Activated T-helper 1 cell treated with anti-CD3 and anti-CD28 coated beads, Interleukin-12 subunit alpha, Interleukin-12 subunit beta, Interleukin-2, Interleukin-4 antibody, amounts not matched to agents 30 ng/mL and 10 ng/mL and 1 ng/mL, durations not matched to agents 14 hours and 24 hours and 36 hours (primary cell): ENCODE results near the gene GALNT18. TPM values are rescaled to one million over a fixed set of nuclear protein-coding genes. Genes with fewer than 3 reads are reported as not detected.

ENCODE experiments used
- DNase-seq: peaks from one replicate; pipeline ENCODE4 v3.0.0; 2021; ENCODE audit warnings: low spot score
- H3K27ac Mint-ChIP-seq: one replicate; pipeline ENCODE4 v1.8.0; 2021; ENCODE audit warnings: mild to moderate bottlenecking, mixed read lengths
- H3K27me3 Mint-ChIP-seq: one replicate; pipeline ENCODE4 v1.8.0; 2022; ENCODE audit warnings: mild to moderate bottlenecking, moderate library complexity, mixed read lengths; ENCODE audit not compliant: insufficient read depth
- H3K36me3 Mint-ChIP-seq: one replicate; pipeline ENCODE4 v1.8.0; 2021; ENCODE audit warnings: low read depth, mixed read lengths
- H3K4me1 Mint-ChIP-seq: one replicate; pipeline ENCODE4 v1.8.0; 2021; ENCODE audit warnings: low read depth, mixed read lengths
- H3K4me3 Mint-ChIP-seq: one replicate; pipeline ENCODE4 v1.8.0; 2021; ENCODE audit warnings: mild to moderate bottlenecking, moderate library complexity, mixed read lengths
- H3K9me3 Mint-ChIP-seq: one replicate; pipeline ENCODE4 v1.8.0; 2021; ENCODE audit warnings: mixed read lengths
- intact Hi-C: fragments of 100-400 bp; cut with micrococcal nuclease; formaldehyde crosslinking; loops from one replicate; pipeline ENCODE4 v1.15.1; 2024
- total RNA-seq: library from RNA; stranded (reverse); gene quantifications from 2 replicates; pipeline ENCODE4 v1.2.3, GENCODE V29; 2022

Gene GALNT18
- total RNA-seq, 1 donor from 2014 or later, result 5.3 TPM

DNA sequence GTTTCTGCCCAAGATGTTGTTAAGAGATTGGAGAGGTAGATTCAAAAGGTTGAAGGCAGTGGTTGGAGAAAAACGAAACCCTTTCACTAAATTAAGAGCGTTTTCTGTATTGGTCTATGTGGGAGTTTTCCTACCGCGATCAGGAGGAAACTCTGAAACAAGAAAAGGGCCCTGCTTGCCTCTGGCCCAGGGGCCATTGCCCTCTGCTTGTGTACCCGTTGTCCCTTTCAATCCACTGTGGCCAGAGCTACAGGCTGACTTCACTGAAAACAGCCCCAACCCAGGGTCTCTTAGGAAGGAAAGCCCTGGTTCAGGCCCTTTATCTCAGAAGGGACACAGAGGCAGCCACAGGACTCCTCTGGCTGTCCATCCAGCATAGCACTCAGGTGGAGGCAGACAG is 367.8 kb downstream of the GALNT18 start:
- Mint-ChIP-seq H3K9me3 (no peaks in the 10 kb centered on the region), H3K4me3 (no peak overlapping the region), H3K36me3 (no peaks in the 10 kb centered on the region), H3K27ac (no peak overlapping the region), H3K27me3 (peaks cover 11% of the 10 kb centered on the region), H3K4me1 (no peaks in the 10 kb centered on the region)
- DNase-seq, result no peak
- intact Hi-C loops, result no loop called here

DNA sequence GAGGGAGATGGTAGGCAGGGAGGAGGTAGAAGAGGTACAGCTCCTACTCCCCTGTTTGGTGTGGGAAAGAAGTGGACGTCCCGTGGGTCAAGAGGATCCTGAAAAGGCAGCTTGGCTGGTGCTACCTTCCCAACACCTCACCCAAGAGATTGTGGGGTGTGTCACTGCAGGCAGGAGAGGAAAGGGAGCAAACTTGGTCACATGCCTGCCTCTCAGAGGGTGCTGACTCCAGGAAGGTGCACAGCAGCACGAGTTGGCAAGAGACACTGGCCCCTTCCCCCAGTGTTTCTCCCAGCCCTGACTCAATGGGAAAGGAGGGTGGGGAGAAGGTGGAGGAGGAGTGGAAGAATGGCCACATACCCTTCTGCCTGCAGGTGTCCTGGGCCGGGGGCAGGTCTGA is 368.3 kb downstream of the GALNT18 start:
- intact Hi-C loops, result no loop called here
- H3K27me3 Mint-ChIP-seq, result peaks cover 11% of the 10 kb centered on the region
- no peak overlapping the region for H3K27ac Mint-ChIP-seq
- H3K4me1 Mint-ChIP-seq, result no peaks in the 10 kb centered on the region
- DNase-seq, result no peak
- no peaks in the 10 kb centered on the region for H3K36me3 Mint-ChIP-seq
- no peaks in the 10 kb centered on the region for H3K9me3 Mint-ChIP-seq
- no peak overlapping the region for H3K4me3 Mint-ChIP-seq

DNA sequence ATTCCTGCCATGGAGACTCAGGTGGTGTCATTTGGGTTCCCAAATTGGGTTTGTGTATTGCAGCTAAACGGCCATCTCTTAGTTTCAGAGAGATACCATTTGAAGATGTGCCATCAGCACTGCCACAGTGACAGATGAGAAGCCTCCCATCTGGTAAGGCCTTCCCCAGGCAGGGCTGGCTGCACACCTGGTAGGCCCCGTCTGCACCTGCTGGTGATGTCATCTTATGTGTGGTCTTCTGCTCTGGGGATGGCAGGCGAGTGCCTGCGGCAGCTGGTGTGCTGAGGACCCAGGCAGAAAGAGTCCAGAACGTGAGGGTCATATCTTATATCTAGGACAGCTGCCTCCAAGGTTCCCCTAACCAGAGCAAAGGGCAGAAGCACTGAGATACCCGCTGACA is 369.4 kb downstream of the GALNT18 start:
- no peaks in the 10 kb centered on the region for H3K36me3 Mint-ChIP-seq

DNA sequence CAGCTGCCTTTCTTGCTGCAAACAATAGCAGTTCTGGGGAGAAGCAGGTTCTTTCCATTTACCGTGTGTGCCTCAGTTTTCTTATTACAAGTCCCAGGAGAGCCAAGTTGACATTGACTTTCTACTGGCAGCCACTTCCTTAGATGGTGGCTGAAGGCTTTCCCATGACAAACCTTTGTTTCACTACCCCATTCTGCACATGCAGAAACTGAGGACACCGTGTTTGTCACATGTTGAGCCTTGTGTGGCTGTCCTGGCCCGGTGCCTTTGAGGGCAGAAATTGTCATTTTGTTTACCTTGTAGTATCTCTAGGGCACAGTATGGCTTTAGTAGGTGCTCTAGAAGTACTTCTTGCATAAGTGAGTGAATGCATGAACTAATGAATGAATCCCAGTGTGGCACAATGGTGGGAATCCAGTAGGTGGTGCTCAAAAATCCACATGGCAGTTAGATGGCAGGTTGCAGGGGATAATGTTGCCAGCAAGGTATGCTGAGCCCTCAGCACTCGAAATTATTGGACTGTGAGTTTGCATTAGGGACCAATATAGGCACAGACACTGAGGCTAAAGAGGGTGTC is 370.3 kb downstream of the GALNT18 start:
- H3K9me3 Mint-ChIP-seq, result peaks cover 9% of the 10 kb centered on the region
- no peak for DNase-seq
- intact Hi-C loops, result no loop called here
- H3K27me3 Mint-ChIP-seq, result peaks cover 9% of the 10 kb centered on the region
- no peak overlapping the region for H3K4me3 Mint-ChIP-seq
- no peak overlapping the region for H3K27ac Mint-ChIP-seq
- H3K36me3 Mint-ChIP-seq, result no peaks in the 10 kb centered on the region
- no peaks in the 10 kb centered on the region for H3K4me1 Mint-ChIP-seq

More for the DNA sequence above, 369.4 kb downstream of the GALNT18 start:
- no peak overlapping the region for H3K27ac Mint-ChIP-seq
- intact Hi-C loops, result no loop called here
- peaks cover 11% of the 10 kb centered on the region for H3K27me3 Mint-ChIP-seq
- no peak for DNase-seq
- H3K4me1 Mint-ChIP-seq, result no peaks in the 10 kb centered on the region
- peaks cover under 1% of the 10 kb centered on the region for H3K9me3 Mint-ChIP-seq
- no peak overlapping the region for H3K4me3 Mint-ChIP-seq

DNA sequence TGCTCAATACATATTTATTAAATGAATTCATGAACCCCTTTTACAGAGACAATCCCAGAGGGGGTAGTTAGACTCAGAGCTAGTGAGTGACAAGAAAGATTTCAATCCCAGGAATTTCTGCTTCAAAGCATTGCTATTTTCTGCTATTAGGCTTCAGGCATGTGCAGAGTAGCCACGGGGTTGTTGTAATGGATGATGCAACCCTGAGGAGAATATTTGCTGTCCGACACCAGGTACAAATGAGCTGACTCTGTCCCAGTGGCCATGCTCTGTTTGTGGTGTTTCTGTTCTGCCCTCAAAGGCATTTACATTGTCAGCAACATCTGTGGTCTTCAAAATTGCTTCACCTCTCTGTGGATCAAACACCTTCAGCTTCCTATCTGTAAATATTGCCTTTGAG is 371.3 kb downstream of the GALNT18 start:
- peaks cover 12% of the 10 kb centered on the region for H3K9me3 Mint-ChIP-seq
- H3K27me3 Mint-ChIP-seq, result peaks cover 8% of the 10 kb centered on the region
- no peak overlapping the region for H3K27ac Mint-ChIP-seq
- H3K4me3 Mint-ChIP-seq, result no peak overlapping the region
- H3K36me3 Mint-ChIP-seq, result no peaks in the 10 kb centered on the region
- intact Hi-C loops, result no loop called here
- no peak for DNase-seq
- H3K4me1 Mint-ChIP-seq, result no peaks in the 10 kb centered on the region

DNA sequence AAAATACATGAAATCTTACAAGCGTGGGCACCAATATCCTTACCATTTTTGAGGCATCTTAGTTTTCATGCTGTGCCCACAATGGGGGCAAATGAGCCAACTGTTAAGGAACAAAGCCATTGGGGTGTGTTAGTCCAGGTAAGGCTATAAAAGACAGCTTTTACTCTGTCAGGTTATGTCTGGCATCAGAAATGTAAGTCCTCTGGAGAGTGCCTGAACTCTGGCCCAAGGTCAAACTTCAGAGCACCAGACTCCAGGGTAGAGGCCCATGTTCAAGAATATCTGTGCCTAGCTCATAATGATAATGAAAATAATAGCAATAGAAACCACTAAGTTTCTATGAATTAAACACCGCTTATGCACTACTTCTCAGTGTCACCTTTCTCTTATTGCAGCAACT is 374.2 kb downstream of the GALNT18 start:
- H3K27me3 Mint-ChIP-seq, result no peaks in the 10 kb centered on the region
- no peak overlapping the region for H3K27ac Mint-ChIP-seq
- no peak overlapping the region for H3K4me3 Mint-ChIP-seq
- H3K36me3 Mint-ChIP-seq, result no peaks in the 10 kb centered on the region
- intact Hi-C loops, result no loop called here
- peaks cover 12% of the 10 kb centered on the region for H3K9me3 Mint-ChIP-seq
- H3K4me1 Mint-ChIP-seq, result no peaks in the 10 kb centered on the region
- DNase-seq, result no peak

DNA sequence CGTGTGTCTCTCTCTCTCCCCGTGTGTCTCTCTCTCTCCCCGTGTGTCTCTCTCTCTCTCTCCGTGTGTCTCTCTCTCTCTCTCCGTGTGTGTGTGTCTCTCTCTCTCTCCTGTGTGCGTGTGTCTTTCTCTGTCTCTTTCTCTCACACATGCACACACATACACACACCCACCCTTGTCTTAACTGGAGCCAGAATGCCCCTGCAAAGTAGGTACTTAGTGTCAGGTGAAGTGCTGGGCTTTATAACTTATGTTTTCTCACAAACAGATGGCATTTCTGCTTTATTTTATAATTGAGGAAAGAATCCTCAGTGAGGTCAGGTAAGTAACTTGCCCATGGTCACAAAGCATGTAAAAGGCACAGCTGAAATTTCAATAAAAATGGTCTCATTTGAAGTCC is 374.7 kb downstream of the GALNT18 start:
- Mint-ChIP-seq H3K27me3 (no peaks in the 10 kb centered on the region), H3K4me1 (no peaks in the 10 kb centered on the region), H3K36me3 (no peaks in the 10 kb centered on the region), H3K27ac (no peak overlapping the region), H3K4me3 (no peak overlapping the region), H3K9me3 (peaks cover 12% of the 10 kb centered on the region)
- DNase-seq, result no peak
- intact Hi-C loops, result no loop called here

DNA sequence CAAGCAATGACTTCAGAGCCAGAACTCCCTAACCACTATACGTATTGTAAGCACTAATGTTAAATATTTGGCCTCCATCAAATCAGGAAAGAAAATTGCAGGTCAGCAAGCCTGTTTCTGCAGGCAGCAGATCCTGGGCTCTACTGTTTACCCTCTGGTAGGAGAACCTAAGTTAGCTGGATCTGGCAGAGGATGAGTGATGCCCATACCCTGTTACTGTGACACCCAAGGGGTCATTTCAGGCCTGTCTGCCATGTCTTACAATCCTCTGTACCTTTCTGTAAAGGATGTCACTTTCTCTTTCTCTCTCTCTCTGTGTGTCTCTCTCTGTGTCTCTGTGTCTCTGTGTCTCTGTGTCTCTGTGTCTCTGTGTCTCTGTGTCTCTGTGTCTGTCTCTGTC is 375.6 kb downstream of the GALNT18 start:
- no peaks in the 10 kb centered on the region for H3K36me3 Mint-ChIP-seq
- no peak for DNase-seq
- no peaks in the 10 kb centered on the region for H3K27me3 Mint-ChIP-seq
- no peak overlapping the region for H3K4me3 Mint-ChIP-seq
- no peaks in the 10 kb centered on the region for H3K4me1 Mint-ChIP-seq
- intact Hi-C loops, result no loop called here
- no peak overlapping the region for H3K27ac Mint-ChIP-seq
- peaks cover 15% of the 10 kb centered on the region for H3K9me3 Mint-ChIP-seq

DNA sequence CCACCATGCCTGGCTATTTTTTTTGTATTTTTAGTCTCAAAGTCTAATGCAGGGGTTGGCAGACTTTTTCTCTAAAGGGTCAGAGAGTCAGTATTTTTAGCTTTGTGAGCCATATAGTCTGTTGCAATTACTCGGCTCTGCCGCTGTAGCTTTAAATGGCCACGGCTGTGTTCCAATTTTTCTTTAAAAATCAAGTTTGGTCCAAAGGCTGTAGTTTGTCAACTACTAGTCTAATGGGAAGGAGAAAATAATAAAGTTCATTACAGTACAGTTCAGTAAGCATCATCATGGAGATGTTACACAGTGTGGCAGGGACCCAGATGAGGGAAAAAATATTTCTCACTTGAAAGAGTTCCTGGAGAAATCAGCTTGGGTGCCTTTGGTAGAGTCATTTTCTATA is 376.4 kb downstream of the GALNT18 start:
- Mint-ChIP-seq H3K4me3 (no peak overlapping the region), H3K36me3 (no peaks in the 10 kb centered on the region), H3K9me3 (peaks cover 16% of the 10 kb centered on the region), H3K27ac (no peak overlapping the region), H3K4me1 (no peaks in the 10 kb centered on the region), H3K27me3 (no peaks in the 10 kb centered on the region)
- intact Hi-C loops, result no loop called here
- DNase-seq, result no peak

DNA sequence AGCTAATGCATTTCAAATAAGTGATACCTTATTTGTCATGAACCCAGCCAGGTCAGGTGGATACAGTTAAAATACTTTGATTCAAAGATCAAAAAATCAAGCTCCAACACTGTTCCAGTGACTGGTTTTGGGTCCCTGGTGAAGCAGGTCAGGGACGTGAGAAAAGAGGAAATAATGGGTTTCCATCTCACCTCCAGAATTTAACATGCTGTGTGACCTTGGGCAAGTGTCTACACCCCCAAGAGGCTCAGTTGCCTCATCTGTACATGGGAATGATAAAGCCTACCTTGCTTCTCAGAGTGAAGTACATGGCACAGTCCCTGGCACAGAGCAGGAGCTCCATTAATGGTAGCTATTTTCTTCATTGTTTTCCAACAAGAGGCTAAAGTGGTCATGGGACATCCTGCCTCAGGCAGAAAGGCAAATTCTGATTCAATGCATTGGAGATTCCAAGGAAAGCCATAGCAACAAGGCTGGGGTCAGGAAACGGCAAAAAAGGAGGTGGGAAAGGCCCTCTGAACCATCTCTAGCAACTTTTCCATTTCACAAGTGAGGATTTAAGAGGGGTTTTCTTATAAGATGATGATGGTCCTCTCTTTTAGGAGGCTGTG is 377.2 kb downstream of the GALNT18 start:
- peaks cover 16% of the 10 kb centered on the region for H3K9me3 Mint-ChIP-seq
- no peak overlapping the region for H3K4me3 Mint-ChIP-seq
- no peaks in the 10 kb centered on the region for H3K36me3 Mint-ChIP-seq
- no peaks in the 10 kb centered on the region for H3K4me1 Mint-ChIP-seq
- H3K27me3 Mint-ChIP-seq, result no peaks in the 10 kb centered on the region
- DNase-seq, result no peak
- intact Hi-C loops, result no loop called here
- H3K27ac Mint-ChIP-seq, result no peak overlapping the region

DNA sequence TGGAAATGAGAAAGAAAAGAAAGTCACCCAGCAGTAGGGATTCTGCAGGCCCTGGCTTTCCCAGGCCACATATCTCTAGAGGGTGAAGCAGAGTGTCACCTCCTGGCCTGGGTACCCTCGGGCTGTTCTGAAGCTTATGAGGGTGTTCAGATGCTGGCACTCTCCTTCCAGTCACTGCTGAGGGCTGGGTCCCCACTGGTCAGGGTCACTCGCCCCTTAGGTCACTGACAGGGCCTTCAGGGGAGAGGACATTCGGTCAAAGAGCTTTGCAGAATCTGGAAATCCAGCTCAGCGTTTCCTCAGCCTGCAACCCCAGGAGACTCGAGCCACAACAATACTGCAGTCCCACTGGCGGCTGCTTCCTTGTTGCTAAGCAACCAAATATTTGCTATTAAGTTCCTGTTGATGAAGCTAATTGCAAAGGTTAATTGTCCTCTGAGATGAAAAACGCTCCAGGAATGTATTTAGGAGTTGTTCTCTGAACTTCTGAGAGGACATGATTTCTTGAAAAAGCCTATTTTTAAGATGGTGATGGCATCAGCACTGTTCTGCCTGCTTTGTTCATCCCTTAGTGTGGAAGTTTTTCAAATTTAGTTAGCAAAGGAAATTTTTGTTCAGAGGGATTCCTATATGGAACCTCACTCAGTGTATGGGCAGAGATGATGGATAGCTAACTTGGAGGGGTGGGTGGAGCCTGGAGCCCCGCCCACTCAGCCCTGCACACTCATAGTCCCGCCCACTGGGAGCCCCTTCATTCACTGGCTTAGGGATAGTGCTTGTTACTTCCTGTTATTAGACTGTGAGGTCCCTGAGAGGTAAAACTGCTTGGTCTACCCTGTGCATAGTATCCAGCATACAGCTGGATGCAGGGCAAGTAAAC is 378.0 kb downstream of the GALNT18 start:
- H3K27ac Mint-ChIP-seq, result no peak overlapping the region
- no peak for DNase-seq

DNA sequence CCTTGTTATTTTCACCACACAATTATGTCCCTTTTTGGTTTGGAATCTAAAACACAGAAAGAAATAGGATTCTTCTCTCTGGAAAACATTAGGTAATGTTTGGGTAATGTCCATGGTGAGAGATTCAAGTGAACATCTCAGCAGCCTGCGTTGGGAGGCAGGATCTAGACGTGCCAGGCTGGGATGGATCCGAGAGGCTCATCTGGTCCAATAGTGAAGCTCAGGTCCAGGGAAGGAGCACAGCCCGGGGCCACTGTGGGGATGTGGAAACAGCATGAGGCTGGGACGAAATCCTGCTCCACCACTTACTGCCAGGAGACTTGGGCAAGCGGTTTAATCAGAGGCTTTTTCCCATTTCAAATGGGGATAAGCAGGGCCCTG is 378.6 kb downstream of the GALNT18 start:
- intact Hi-C loops, result no loop called here
- H3K27ac Mint-ChIP-seq, result no peak overlapping the region
- H3K4me3 Mint-ChIP-seq, result no peak overlapping the region

More for the DNA sequence above, 378.0 kb downstream of the GALNT18 start:
- Mint-ChIP-seq H3K4me3 (no peak overlapping the region), H3K9me3 (peaks cover 16% of the 10 kb centered on the region), H3K36me3 (no peaks in the 10 kb centered on the region), H3K27me3 (no peaks in the 10 kb centered on the region), H3K4me1 (no peaks in the 10 kb centered on the region)
- intact Hi-C loops, result no loop called here

DNA sequence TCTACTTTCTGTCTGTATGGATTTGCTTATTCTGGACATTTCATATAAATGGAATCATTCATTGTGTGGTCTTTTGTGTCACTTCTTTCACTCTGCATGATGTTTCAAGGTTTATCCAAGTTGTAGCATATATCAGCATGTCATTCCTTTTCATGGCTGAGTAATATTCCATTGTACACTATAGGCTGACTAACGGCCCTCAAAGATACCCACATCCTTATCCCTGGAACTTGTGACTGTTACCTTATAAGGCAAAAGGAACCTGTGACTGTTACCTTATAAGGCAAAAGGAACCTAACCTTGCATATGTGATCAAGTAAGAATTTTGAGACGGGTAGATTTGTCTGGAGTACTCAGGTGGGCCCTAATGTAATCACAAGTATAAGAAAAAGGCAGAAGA is 380.5 kb downstream of the GALNT18 start:
- Mint-ChIP-seq H3K4me1 (no peaks in the 10 kb centered on the region), H3K9me3 (peaks cover 4% of the 10 kb centered on the region), H3K27ac (no peak overlapping the region), H3K4me3 (no peak overlapping the region), H3K36me3 (no peaks in the 10 kb centered on the region), H3K27me3 (no peaks in the 10 kb centered on the region)
- intact Hi-C loops, result no loop called here
- no peak for DNase-seq

More for the DNA sequence above, 378.6 kb downstream of the GALNT18 start:
- Mint-ChIP-seq H3K4me1 (no peaks in the 10 kb centered on the region), H3K27me3 (no peaks in the 10 kb centered on the region), H3K36me3 (no peaks in the 10 kb centered on the region), H3K9me3 (peaks cover 16% of the 10 kb centered on the region)
- DNase-seq, result no peak
